ENCODE data around the gene KCNJ14.

The KCNJ14 gene

DNA sequence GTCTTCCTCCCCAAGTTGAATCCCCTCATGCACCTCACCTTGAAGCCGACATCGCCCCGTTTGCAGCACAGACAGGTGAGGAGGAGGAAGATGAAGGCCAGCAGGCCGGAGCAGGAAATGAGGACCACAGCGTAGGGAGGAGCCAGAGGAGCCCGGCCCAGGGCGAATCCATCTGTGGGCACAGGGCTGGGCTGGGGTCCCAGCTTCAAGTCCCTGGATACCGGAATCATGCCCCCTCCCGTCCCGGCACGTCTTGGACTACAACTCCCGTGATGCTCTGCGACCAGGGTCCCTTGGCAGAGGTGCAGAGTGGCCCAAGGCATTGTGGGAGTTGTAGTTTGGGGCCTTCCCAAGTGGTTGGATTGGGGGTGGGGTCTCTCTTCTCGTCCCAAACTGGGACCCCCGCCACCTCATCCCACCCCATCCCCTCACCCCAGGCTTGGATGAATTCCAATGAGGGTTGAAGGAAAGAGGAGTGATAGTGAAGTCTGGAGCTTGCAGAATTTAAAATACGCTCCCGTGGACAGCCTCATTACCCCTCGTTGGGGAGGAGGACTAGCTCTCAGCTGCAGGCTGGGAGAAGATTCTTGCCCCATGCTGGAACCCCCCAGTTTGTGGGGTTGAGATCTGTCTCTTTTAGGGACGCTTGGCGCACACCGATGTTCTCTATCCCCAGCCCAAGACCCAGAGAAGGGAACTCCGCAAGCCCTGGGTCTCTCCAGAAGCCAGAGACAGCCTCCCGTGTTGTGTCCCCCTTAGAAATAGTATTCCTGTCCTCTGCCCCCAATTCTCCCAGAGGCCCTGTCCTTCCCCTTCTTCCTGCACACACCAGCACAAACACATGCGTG lies 55.3 kb downstream of the KCNJ14 start:
- no peak for DNase-seq

DNA sequence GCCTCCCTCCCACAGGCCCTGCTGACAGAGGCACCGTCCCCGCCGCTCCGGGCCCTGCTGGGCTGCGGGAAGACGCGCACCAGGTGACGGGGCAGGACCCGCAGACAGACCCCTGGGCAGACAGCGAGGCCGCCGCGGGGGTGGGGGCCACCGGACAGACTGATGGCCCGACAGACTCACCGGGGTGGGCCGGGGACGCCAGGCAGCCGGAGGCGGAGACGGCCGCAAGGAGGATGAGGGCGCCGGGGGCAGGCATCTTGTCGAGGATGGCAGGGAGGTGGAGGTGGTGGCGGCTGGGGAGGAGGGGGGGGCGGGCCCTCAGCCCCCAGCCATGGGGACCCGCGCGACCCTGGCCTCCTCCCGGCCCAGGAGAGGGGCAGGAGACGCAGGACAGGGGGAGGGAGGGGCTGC lies 56.0 kb downstream of the KCNJ14 start:
- DNase-seq: no peak

DNA sequence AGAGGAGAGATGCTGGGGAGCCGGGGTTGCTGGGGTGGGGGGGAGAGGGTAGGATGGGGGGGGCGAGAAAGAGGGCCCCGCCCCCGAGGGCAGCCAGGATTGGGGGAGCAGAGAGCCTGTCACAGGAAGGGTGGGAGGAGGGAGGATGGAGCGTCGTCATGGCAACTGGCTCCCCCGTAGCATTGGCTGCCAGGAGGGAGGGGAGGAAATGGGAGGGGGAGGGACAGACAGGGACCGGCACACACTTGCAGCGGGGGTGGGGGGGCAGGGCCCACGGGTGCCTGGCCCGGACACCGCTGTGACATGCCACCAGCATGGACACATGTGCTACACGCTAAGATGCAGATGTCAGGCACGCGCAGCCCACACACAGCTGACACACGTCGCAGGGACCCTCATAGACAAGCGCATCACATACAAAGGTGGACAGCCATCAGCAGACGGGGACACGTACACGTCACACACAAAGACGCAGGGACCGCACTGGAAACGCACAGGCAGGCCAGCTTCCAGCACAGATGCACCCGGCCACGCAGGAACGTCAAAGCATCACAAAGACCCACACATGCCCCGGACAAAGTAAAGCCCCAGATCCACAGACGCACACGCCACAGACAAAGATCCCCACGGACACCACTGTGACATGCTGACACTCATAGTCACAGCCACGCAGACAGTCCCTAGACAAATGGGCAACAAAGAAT lies 56.6 kb downstream of the KCNJ14 start, which contains the start of gene LMTK3:
Gene LMTK3 (minus strand): TSS at position 36 of the 704 bp plus-strand sequence. CDS start 259 bp downstream, outside the sequence.
- no peak for DNase-seq

DNA sequence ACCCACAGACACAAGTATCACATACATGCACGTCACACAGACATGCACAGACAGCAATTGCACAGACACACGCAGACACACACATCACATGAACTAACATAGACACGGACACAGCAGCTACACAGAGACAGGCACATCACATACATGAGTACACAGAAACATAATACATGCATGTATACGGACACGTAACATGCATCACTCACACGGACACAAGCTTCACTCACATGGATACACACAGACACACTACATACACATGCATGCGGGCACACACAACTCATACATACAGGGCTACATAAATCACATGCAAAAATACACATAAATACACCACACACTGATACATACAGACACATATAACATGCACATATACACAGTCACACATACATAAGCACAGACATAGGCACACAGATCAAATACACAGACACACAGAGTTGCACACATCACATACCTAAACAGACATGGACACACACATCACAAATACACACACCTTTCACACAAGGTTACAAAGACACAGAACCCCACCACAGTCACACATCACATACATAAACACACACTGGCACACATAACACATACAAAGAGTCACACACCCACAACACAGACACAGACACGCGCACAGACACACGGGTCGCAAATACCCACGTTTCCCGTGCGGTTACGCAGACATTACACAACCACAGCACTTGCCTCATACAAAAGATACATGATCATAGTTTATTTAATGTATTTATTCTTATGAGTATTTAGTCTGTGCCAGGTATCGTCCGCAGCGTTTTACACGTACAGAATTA lies 57.3 kb downstream of the KCNJ14 start:
- DNase-seq: no peak

DNA sequence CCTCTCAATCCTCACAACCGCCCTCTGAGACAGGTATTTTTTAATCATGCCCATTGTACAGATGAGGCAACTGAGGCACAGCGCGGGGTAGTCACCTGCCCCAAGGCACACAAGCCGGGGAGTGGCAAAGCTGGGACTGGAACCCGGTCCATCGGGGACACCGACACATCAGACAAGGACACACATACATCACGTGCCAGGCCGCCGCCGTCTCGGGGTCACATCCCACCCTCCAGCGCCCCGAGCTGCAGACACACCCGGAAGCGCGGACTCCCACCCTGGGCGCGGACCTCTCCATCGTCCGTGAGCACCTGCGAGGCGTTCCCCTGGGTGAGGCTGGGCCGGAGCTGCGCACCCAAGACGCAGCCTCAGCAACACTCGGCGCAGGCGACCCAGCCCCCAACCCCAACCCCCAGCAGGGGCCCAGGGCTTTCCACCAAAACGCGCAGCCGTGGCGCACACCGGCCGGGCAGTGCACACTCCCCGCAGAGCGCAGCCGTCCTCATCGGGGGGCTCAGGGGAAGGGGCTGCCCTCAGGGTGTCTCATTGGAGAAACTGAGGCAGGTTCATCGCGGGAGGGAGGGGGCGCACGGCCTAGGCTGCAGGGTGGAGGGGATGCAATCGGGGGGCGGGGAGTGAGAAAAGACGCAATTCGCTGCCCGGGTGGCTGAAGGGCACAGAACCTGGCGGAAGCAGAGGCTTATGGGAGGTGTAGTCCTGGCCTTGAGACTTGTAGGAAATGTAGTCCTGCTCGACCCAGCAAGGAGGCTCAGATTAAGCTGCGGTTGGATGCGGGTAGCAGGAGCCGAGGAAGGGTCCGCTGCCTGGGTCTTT lies 58.1 kb downstream of the KCNJ14 start:
- DNase-seq: no peak

DNA sequence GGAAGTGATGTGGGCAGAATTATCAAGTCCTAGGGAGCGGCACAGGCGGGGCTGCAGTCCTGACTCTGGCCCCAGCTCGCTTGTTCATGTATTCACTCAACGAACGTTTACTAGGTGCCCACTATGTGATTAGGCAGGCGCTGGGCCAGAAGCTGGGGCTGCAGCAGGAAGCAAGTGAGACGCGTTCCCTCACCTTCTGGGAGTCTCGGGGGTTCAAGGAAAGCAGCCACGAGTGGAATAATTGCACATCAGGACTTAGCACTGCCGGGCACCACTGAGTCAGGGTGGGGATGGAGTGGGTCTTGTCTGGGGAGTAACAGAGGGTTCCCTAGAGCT lies 58.7 kb downstream of the KCNJ14 start:
- no peak for DNase-seq

DNA sequence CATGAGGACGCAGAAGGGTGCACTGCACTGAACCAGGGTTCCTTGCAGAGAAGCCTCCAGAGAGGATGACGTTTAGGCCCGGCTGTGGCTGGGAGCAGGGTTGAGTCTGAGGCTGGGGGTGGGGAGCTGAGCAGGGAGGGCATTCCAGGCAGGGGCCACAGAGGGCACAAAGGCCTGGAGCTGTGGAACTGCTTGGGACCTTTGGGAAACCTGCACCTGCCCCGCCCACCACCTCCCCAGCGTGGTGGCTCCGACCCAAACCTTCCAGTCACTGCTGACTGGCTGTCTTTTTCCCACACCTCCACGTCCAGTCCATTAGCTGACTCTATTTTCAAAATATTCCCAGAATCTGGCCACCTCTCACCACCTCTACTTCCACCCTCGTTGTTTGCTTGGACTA lies 61.2 kb downstream of the KCNJ14 start:
- no peak for DNase-seq

Measured in cortex of kidney (tissue), 1 donor.